Measurements from ENCODE around the gene ADGRV1. TPM values are rescaled to one million over a fixed set of nuclear protein-coding genes. Genes with fewer than 3 reads are reported as not detected.

Gene ADGRV1
- total RNA-seq, 4 donors from 2014 or later = 129 to 158 (median 145) TPM

GRCh38 chr5:91025449-91025848 lies 466.9 kb downstream of the ADGRV1 start:
- H3K4me1 ChIP-seq = peaks cover 2 to 24% of the 10 kb centered on the region in 2 donors
- no peak overlapping the region for H3K27ac ChIP-seq
- H3K4me3 ChIP-seq (replicated peaks in 1 of 3) = no peak overlapping the region
- H3K27me3 ChIP-seq = no peaks in the 10 kb centered on the region
- intact Hi-C loops (cut with DNase I) = loop anchor here (10.0 kb wide), 1 partner anchor 49 kb away; no protein-coding TSS in a partner anchor
- H3K9me3 ChIP-seq = no peaks in the 10 kb centered on the region
- WGBS, 2 donors = 90% methylated on average over 3 of the region's 3 CpGs
- H3K36me3 ChIP-seq = no peaks in the 10 kb centered on the region
- DNase-seq = no peak
- TF ChIP-seq CTCF (IDR thresholded peaks at IDR 0.05) (no peak), POLR2A (IDR thresholded peaks at IDR 0.05) (no peak)

- no peaks in the 10 kb centered on the region for H3K36me3 ChIP-seq
- no peak for TF ChIP-seq POLR2A (IDR thresholded peaks at IDR 0.05)
- no peak for TF ChIP-seq CTCF (IDR thresholded peaks at IDR 0.05)
- no peak for DNase-seq
- no peaks in the 10 kb centered on the region for H3K9me3 ChIP-seq
- H3K4me3 ChIP-seq (replicated peaks in 1 of 3) = no peak overlapping the region
- no peak overlapping the region for H3K27ac ChIP-seq
- WGBS, 2 donors = 92% methylated on average over 2 of the region's 2 CpGs
- H3K27me3 ChIP-seq = no peaks in the 10 kb centered on the region
- peaks cover 7 to 24% of the 10 kb centered on the region in 2 donors for H3K4me1 ChIP-seq
- intact Hi-C loops (cut with DNase I) = loop anchor here (10.0 kb wide), 1 partner anchor 49 kb away; no protein-coding TSS in a partner anchor
These were observed 467.4 kb downstream of the ADGRV1 start for GRCh38 chr5:91025956-91026355.

GRCh38 chr5:91026466-91026865 lies 467.9 kb downstream of the ADGRV1 start:
- no peak overlapping the region for H3K27ac ChIP-seq
- H3K36me3 ChIP-seq = no peaks in the 10 kb centered on the region
- WGBS, 2 donors = 71 to 84% methylated on average over 4 of the region's 4 CpGs
- peaks cover 8 to 27% of the 10 kb centered on the region in 2 donors for H3K4me1 ChIP-seq
- no peak overlapping the region for H3K4me3 ChIP-seq (replicated peaks in 1 of 3)
- H3K9me3 ChIP-seq = no peaks in the 10 kb centered on the region
- intact Hi-C loops (cut with DNase I) = loop anchor here (10.0 kb wide), 1 partner anchor 48 kb away; no protein-coding TSS in a partner anchor
- peak; percentile 42 to 43 for DNase-seq
- TF ChIP-seq CTCF (IDR thresholded peaks at IDR 0.05) = no peak
- no peak for TF ChIP-seq POLR2A (IDR thresholded peaks at IDR 0.05)
- H3K27me3 ChIP-seq = no peaks in the 10 kb centered on the region

GRCh38 chr5:91027405-91028139 lies 469.0 kb downstream of the ADGRV1 start:
- Histone ChIP-seq H3K4me1 (peaks cover 8 to 16% of the 10 kb centered on the region in 2 donors), H3K36me3 (no peaks in the 10 kb centered on the region), H3K27me3 (no peaks in the 10 kb centered on the region), H3K4me3 (replicated peaks in 1 of 3) (no peak overlapping the region), H3K9me3 (no peaks in the 10 kb centered on the region), H3K27ac (no peak overlapping the region)
- 87 to 88% methylated on average over 1 of the region's 1 CpG for WGBS, 2 donors
- intact Hi-C loops (cut with DNase I) = loop anchor here (10.0 kb wide), 1 partner anchor 47 kb away; no protein-coding TSS in a partner anchor
- no peak for TF ChIP-seq CTCF (IDR thresholded peaks at IDR 0.05)
- no peak for DNase-seq

- DNase-seq = no peak
- TF ChIP-seq CTCF (IDR thresholded peaks at IDR 0.05) (no peak), POLR2A (IDR thresholded peaks at IDR 0.05) (no peak)
- H3K27me3 ChIP-seq = no peaks in the 10 kb centered on the region
- peaks cover 14 to 16% of the 10 kb centered on the region in 2 donors for H3K4me1 ChIP-seq
- 90 to 92% methylated on average over 2 of the region's 2 CpGs for WGBS, 2 donors
- H3K9me3 ChIP-seq = no peaks in the 10 kb centered on the region
- no peaks in the 10 kb centered on the region for H3K36me3 ChIP-seq
- no peak overlapping the region for H3K27ac ChIP-seq
- H3K4me3 ChIP-seq (replicated peaks in 1 of 3) = no peak overlapping the region
- intact Hi-C loops (cut with DNase I) = loop anchor here (10.0 kb wide), 1 partner anchor 46 kb away; no protein-coding TSS in a partner anchor
These were observed 469.9 kb downstream of the ADGRV1 start for GRCh38 chr5:91028499-91028956.

All from thyroid gland (tissue), 4 donors.